ENCODE measurements around the gene MYO1D. TPM values are rescaled to one million over a fixed set of nuclear protein-coding genes. Genes with fewer than 3 reads are reported as not detected.

MYO1D gene
- total RNA-seq, 1 experiment from 2014 or later = 1.3 TPM

DNA sequence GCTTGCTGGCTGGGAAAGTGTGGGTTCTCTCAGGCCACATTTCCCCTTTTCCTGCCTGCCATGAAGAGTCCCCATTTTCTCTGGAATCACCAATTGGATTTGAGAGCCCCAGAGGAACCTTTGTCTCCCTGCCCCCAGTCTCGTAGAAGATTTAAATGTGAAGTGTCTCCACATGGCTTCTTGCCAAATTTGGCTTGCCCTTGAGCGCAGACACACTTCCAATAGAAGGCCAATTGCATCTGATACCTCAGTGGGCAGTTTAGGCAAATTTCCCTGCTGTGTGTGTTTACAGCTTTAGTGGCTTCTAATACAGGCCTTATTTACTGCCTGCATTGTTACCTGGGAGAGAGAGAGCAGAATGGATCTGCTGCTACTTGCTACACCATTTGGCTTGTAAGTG lies 360.5 kb downstream of the MYO1D start:
- H3K27me3 ChIP-seq (ENCODE audit: control insufficient read depth, insufficient read depth, low read length) = peaks cover 11% of the 10 kb centered on the region
- H3K9me3 ChIP-seq (ENCODE audit: control insufficient read depth, insufficient read depth, low read depth, low read length) = no peaks in the 10 kb centered on the region
- H3K27ac ChIP-seq (ENCODE audit: low read length) = no peak overlapping the region
- no peaks in the 10 kb centered on the region for H3K36me3 ChIP-seq (ENCODE audit: control insufficient read depth, insufficient read depth, low read length)
- peaks cover 8% of the 10 kb centered on the region; the same call in 1 of the 2 replicates for H3K4me1 ChIP-seq (ENCODE audit: control insufficient read depth, insufficient read depth, low read length)
- intact Hi-C loops (cut with micrococcal nuclease; ENCODE audit: unreplicated experiment) = no loop called here
- TF ChIP-seq REST (IDR thresholded peaks at IDR 0.05; ENCODE audit: insufficient read depth in 1 of 2, low read depth in 2 of 2, low read length in 1 of 2) (no peak), POLR2AphosphoS5 (IDR thresholded peaks at IDR 0.05; ENCODE audit: low read depth, low read length) (no peak), SIN3A (IDR thresholded peaks at IDR 0.05; ENCODE audit: borderline replicate concordance, insufficient read depth, low read depth, low read length) (no peak)
- in situ Hi-C loops (cut with HindIII; ENCODE audit: low pct_unique_long_range_greater_than_20kb, low sequenced_read_pairs) = no loop called here
- H3K4me3 ChIP-seq (ENCODE audit: low read depth in 2 of 2, low read length in 2 of 2) = no peak overlapping the region
- ChIA-PET POLR2A (no interaction called here), CTCF (no interaction called here)
- DNase-seq (ENCODE audit: low read depth, low spot score) (no peak), ATAC-seq (no peak)
- BruUV-seq (replicated peaks) = no TSS peak

DNA sequence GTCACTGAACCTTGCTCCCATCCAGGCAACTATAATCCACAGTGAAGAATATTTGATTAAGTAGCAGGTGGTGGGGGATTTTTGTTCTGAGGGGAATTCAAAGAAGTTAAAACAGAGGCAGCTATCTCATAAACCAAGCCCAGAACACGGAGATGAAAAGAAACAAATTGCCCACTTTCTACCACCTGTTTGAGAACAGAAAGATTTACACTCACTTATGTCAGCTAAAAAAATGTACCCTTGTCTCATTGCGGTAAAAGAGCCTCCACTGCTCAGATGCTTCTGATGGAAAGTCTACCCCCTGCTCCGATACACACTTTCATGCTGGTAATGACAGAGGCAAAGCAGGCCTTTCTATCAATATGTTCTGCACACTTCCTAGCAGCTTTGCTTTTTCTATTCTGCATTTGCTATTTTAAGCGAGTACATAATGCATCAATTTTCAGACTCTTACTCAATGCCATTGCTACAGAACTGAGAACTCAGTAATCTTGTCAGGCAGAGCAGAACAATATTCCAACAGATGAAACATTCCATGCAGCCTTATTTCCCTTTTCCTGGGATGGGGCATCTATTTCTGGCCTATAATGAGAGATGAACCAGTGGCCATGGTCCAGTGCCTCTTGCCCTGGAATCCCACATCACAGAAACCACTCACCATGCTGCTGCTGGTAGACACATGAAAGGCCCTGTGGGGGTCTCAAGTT lies 361.1 kb downstream of the MYO1D start:
- POLR2A ChIA-PET = no interaction called here
- peaks cover 9% of the 10 kb centered on the region for H3K27me3 ChIP-seq (ENCODE audit: control insufficient read depth, insufficient read depth, low read length)
- CTCF ChIA-PET = no interaction called here
- intact Hi-C loops (cut with micrococcal nuclease; ENCODE audit: unreplicated experiment) (no loop called here), in situ Hi-C loops (cut with HindIII; ENCODE audit: low pct_unique_long_range_greater_than_20kb, low sequenced_read_pairs) (no loop called here)
- no peaks in the 10 kb centered on the region for H3K36me3 ChIP-seq (ENCODE audit: control insufficient read depth, insufficient read depth, low read length)
- no peak overlapping the region for H3K4me3 ChIP-seq (ENCODE audit: low read depth in 2 of 2, low read length in 2 of 2)
- no peaks in the 10 kb centered on the region for H3K9me3 ChIP-seq (ENCODE audit: control insufficient read depth, insufficient read depth, low read depth, low read length)
- peaks cover 8% of the 10 kb centered on the region; the same call in 1 of the 2 replicates for H3K4me1 ChIP-seq (ENCODE audit: control insufficient read depth, insufficient read depth, low read length)
- no peak for ATAC-seq
- no peak for DNase-seq (ENCODE audit: low read depth, low spot score)
- no peak overlapping the region for H3K27ac ChIP-seq (ENCODE audit: low read length)
- no TSS peak for BruUV-seq (replicated peaks)
- TF ChIP-seq REST (IDR thresholded peaks at IDR 0.05; ENCODE audit: insufficient read depth in 1 of 2, low read depth in 2 of 2, low read length in 1 of 2) = no peak
- TF ChIP-seq POLR2AphosphoS5 (IDR thresholded peaks at IDR 0.05; ENCODE audit: low read depth, low read length) = no peak
- TF ChIP-seq TCF7L2 (IDR thresholded peaks at IDR 0.05; ENCODE audit: low read depth, low read length) = no peak
- no peak for TF ChIP-seq CTCF (IDR thresholded peaks at IDR 0.05)
- TF ChIP-seq SIN3A (IDR thresholded peaks at IDR 0.05; ENCODE audit: borderline replicate concordance, insufficient read depth, low read depth, low read length) = no peak

Measured in Panc1 (cell line).